Activated CD4-positive, alpha-beta T cell treated with anti-CD3 and anti-CD28 coated beads for 24 hours (primary cell): ENCODE measurements around the gene GGCX.
"Not testable (repeated sequence)": the region's sequence is repeated elsewhere in the genome, so short reads cannot be mapped to it uniquely, and the experiment has no call there.

Source experiments
- DNase-seq, 2 donors: peaks; one replicate each; pipeline ENCODE4 v3.0.0-alpha.2; 2020; ENCODE audit warnings: low read depth in 2 of 2

Gene GGCX

DNA sequence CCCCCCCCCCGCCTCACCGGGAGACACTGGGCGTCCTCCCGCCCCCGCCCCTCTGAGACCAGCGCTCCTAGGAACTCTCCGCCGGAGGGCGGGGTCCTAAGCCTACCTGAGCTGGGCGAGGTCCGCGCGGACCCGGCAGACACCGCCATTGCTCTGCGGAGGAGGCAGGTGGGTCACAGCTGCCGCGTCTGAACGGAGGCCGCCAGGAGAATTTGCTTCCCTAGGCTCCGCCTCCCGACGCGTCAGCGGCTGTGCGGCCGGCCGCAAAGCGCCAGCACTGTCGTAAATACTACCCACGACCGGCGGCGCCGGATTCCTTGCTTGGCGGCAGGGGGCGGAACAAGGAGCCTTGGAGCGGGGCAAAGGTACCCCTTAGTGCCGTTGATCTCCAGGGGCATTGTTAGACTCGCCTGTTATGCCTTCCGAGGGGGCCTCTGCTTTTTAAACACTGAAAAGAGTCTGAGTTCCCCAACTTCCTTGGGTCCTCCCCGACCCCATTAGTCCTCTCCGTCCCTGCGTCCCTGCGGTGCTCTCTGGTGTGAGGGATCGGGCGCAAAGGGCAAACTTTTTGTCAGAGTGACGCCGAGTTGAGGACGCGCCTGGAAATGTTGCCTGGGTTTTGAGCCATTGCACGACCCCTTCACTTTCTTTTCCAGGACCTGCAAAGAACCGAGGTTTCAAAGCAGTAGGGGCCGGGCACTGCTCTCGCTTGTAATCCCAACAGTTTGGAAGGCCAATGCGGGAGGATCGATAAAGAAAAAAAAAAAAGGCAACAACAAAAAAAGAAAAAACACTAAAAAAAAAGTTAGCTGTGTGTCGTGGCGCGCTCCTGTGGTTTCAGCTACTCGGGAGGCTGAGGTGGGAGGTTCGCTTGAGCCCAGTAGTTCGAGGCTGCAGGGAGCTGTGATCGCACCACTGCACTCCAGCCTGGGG lies at the start of gene GGCX:
GGCX (minus strand) TSS at position 214 of the 933 bp plus-strand sequence; CDS start at position 149, 65 bp downstream.
- DNase-seq = peak; percentile 90 to 94

DNA sequence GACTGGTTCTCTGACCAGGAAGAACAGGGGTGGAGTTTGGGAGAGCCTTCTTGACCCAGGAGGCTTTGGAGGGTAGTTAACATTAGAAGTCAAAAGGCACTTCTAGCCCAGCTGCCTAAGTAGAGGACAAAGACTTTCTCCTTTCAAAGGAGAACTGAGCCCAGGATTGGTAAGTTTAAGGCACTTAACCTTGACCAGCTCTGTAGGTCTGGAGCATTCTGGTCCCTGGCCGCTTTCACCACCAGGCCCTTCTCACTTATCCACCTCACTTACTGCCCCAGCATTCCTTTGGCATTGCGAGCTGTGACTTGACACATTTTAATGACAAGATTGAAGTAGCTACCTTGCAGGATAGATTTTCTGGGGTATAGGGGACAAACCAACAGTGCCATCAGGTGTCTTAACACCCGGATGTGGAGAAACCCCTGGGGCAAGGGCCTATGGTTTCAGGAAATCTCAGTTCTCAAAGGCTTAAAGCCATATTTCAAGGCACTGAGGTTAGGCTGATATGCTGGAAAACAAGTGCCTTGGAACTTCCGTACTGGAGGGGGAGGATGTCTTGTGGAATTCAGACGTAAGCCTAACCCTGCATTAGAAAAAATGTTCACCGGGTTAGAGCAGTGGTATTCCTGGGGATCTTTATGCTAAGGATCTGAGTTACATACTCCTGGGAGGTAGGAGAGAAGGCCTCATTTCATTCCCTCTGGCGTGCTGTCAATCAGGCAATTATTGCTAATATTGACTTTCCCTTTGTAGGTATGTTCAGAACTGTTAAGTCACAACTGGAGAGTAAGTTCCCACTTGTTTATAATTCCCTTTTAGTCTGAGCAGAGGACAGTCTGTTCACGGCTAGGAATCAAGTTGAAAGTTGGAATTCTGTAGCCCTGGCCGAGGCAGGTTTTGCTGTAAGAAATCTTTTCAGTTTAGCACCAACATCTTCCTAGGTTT lies 46.2 kb upstream of the GGCX start:
- DNase-seq = no peak

DNA sequence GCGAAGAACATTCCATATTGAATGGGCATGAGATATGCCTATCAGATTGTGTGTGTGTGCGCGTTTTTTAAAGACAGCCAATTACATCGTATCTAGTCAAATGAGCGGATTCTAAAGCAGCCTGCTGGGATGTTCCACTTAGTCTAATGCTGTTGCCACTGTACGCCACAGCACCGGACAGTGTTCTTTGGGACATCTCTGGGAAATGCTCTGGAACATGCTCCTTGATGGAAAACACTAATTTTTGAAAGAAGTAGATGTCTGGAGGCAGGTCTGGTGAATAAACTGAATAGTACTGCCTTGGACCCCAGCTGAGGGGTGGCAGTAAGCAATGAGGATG lies 44.8 kb upstream of the GGCX start:
- DNase-seq = no peak

DNA sequence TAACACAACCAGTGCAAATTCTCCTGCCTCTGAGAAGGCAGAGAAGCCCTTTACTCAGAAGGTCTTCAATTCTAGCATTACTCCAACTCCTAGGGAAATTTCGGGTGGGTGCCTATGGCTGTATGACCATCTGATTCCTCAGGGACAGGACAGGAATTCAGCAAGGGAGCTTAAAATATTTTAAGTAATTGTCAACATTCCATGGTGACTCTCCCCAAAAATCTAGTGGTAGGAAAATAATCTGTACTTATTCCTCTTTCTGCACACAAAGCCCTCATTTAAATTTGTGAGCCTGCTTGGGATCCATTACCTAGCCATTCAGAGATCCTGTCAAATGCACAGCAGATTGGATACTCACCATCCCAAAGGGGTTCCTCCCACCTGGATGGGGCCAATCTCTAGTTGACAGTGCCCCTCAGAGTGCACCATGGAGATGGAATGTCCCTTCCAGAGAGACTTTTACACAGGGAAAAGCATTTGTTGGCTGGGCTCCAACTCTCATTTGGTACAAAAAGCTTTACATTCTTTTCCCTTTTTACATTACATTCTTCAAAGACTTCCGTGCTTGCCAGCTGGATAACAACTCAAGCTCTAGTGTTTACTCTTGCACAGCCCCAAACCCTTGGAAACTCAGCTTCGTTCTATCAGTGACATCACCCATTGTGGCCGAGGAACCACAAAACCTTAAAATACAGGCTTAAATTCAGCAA lies 44.3 kb upstream of the GGCX start:
- no peak for DNase-seq

GRCh38 chr2:85604568-85605339 lies 43.5 kb upstream of the GGCX start:
- no peak for DNase-seq

GRCh38 chr2:85604133-85604444 lies 42.8 kb upstream of the GGCX start:
- DNase-seq = not testable (repeated sequence)

DNA sequence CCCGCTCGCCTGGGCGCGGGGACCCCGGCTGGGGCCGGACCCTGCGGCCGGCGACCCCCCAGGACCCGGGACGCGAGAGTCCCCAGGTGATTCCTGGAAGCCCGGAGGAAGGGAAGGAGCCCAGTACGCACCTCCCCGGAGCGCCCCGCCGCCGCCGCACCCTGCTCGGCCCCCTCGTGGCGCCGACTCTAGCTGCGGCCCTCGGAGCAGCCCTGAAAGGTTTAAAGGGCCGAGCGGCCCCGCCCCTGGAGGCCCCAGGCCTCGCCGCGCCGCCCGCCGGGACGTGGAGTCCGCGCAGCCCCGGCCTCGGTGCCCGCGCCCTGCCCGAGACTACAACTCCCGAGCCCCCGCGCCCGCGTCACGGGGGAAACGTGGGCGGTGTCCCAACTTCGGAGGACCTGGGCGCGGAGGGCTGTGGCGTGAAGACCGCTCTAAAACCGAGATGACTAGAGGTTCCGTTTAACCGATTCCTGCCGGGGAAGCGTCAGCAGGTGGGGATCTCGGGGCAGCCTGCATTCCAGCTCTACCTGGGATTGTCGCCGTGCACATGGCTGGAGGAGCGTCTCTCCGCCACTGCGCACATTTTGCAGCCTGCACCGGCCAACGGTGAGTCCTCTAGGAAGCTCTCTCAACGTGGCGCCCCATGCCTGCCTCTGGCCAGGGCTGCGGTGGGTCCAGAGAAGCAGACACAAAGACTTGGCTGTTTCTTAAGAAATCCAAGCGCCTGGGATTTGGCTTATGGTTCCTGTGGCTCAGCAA lies 41.4 kb upstream of the GGCX start, which contains the start of gene TMEM150A:
TMEM150A (minus strand) TSS at position 223 of the 759 bp plus-strand sequence. CDS start 750 bp downstream, outside the sequence.
- peak; percentile 80 to 86 for DNase-seq

GRCh38 chr2:85601771-85602475 lies 40.6 kb upstream of the GGCX start:
- DNase-seq = no peak

GRCh38 chr2:85600951-85601770 lies 39.9 kb upstream of the GGCX start:
- no peak for DNase-seq

GRCh38 chr2:85600235-85600575 lies 38.9 kb upstream of the GGCX start:
- no peak for DNase-seq

DNA sequence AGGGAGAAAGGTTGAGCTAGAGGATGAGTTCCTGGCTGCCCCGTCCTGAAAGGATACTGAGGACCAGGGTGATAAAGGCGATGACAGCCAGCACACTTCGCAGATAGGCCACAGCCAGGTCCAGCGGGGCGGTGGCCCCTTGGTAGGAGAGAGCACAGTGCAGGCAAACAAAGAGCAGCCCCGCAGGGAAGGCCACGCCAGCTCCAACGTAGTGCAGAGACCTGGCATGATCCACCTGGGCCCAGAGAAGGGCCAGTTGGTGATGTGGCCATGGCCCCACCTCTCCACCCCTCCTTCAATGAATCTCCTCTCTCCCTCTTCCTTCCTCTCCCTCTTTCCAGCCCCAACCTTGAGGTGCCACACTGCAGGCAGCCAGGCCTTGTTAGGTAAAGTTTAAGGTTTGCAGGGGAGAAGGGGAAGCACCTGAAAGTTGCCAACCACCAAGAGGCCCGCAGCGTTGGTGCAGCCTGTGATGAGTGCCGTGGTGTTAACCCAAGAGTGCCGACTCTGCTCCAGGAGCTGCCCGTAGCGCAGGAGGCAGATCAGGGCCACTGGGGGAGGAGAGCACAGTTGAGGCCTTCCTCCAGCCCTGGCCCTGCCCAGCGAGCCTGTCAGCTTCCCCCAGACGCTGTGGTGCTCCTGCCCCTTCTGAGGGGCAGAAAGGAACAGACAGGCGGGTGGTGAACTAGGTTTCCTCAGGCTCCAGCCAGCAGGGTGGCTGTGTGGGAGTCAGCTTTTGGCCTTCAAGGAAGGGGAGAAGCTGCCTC lies 38.4 kb upstream of the GGCX start:
- no peak for DNase-seq

- no peak for DNase-seq
Measured at GRCh38 chr2:85598594-85599340, 37.5 kb upstream of the GGCX start.

DNA sequence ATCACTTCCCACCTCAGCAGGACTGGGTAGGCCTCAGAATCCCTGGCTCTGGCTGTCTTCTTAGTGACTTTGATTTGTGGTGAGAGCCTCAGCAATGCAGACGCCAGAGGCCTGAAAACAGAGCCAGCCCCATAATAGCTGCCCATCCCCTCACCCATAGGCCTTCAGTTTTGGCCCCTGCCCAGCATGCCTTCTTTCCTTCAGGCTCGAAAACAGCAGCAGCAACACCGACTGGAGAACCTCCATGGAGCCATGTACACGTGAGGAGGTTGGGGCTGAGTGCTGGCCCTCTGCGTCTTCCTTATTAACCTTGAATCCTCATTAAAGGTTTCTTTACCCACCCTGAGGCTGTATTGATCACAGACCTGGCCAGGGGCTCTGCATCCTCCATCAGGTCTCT lies 35.9 kb upstream of the GGCX start:
- DNase-seq = no peak

DNA sequence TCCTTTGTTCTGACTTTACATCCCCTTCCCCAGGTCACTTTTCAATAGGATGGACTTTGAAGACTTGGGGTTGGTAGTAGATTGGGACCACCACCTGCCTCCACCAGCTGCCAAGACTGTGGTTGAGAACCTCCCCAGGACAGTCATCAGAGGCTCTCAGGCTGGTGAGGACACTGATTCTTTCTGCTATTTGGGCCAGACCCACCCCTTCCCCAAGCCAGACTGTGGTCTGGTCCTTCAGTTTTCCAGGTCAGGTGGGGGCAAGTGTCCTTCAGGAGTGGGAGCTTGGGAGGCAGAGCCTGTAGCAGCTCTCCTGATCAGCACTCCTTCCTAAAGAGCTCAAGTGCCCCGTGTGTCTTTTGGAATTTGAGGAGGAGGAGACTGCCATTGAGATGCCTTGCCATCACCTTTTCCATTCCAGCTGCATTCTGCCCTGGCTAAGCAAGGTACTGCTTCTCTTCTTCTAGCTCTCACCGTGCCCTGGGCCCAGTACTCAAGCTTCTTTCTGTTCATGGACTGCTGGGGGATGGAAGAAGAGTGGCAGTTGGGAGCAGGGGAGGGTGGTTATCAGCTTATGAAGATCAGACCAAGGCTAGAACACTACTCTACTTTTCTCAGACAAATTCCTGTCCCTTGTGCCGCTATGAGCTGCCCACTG lies 35.3 kb upstream of the GGCX start:
- no peak for DNase-seq

- no peak for DNase-seq
Measured at GRCh38 chr2:85596026-85596333, 34.7 kb upstream of the GGCX start.

GRCh38 chr2:85595301-85596025 lies 34.2 kb upstream of the GGCX start, which contains the start of gene RNF181:
Gene RNF181, plus strand, starts transcription at chr2:85595745. Its CDS starts 19 bp downstream, at chr2:85595764.
- DNase-seq = peak; percentile 77 to 83
